Type B pancreatic cell (in vitro differentiated cells): ENCODE data around the gene PSMB8. TPM values are rescaled to one million over a fixed set of nuclear protein-coding genes. Genes with fewer than 3 reads are reported as not detected.

Experiments
- DNase-seq: peaks from one replicate; pipeline ENCODE4 v3.0.0; 2021; ENCODE audit warnings: mixed read lengths; ENCODE audit not compliant: unreplicated experiment; ENCODE audit errors: extremely low spot score
- H3K27ac Mint-ChIP-seq: 2 replicates; pipeline ENCODE4 v1.8.0; 2021; ENCODE audit warnings: mild to moderate bottlenecking, mixed read lengths
- H3K27me3 Mint-ChIP-seq: 2 replicates; pipeline ENCODE4 v1.8.0; 2021; ENCODE audit warnings: mixed read lengths
- H3K36me3 Mint-ChIP-seq: 2 replicates; pipeline ENCODE4 v1.8.0; 2021; ENCODE audit warnings: mixed read lengths
- H3K4me1 Mint-ChIP-seq: one replicate; pipeline ENCODE4 v1.8.0; 2021; ENCODE audit warnings: mixed read lengths; ENCODE audit not compliant: unreplicated experiment
- H3K4me3 Mint-ChIP-seq: 2 replicates; pipeline ENCODE4 v1.8.0; 2021; ENCODE audit warnings: mild to moderate bottlenecking, mixed read lengths
- H3K9me3 Mint-ChIP-seq: 2 replicates; pipeline ENCODE4 v1.8.0; 2021; ENCODE audit warnings: mixed read lengths
- CTCF ChIP-seq: fragments of 200-600 bp; sonication (generic); conservative IDR thresholded peaks from 2 replicates; pipeline ENCODE4 v1.5.0; 2021; ENCODE audit warnings: antibody characterized with exemption, mild to moderate bottlenecking
- total RNA-seq: library from RNA; stranded (reverse); gene quantifications from 2 replicates; pipeline ENCODE4 v1.2.1, GENCODE V29; 2021; ENCODE audit warnings: low replicate concordance

The PSMB8 gene
- total RNA-seq, 1 donor from 2014 or later, result 17.3 TPM

GRCh38 chr6:32862725-32863124 is 18.9 kb upstream of the PSMB8 start:
- Mint-ChIP-seq H3K4me3 (no peak overlapping the region), H3K9me3 (no peaks in the 10 kb centered on the region), H3K36me3 (no peaks in the 10 kb centered on the region), H3K4me1 (no peaks in the 10 kb centered on the region), H3K27me3 (peaks cover 62% of the 10 kb centered on the region), H3K27ac (no peak overlapping the region)
- DNase-seq, result no peak
- no peak for TF ChIP-seq CTCF

- Mint-ChIP-seq H3K36me3 (no peaks in the 10 kb centered on the region), H3K27ac (peak overlapping the region; percentile 87), H3K4me3 (no peak overlapping the region), H3K9me3 (no peaks in the 10 kb centered on the region), H3K4me1 (no peaks in the 10 kb centered on the region), H3K27me3 (peaks cover 63% of the 10 kb centered on the region)
- no peak for TF ChIP-seq CTCF
- DNase-seq, result no peak
These were observed 16.8 kb upstream of the PSMB8 start for GRCh38 chr6:32860674-32861073.

- H3K27me3 Mint-ChIP-seq, result peaks cover 76% of the 10 kb centered on the region
- no peak overlapping the region for H3K27ac Mint-ChIP-seq
- no peaks in the 10 kb centered on the region for H3K36me3 Mint-ChIP-seq
- no peak for DNase-seq
- no peak for TF ChIP-seq CTCF
- H3K4me3 Mint-ChIP-seq, result no peak overlapping the region
- no peaks in the 10 kb centered on the region for H3K4me1 Mint-ChIP-seq
- no peaks in the 10 kb centered on the region for H3K9me3 Mint-ChIP-seq
These were observed 14.3 kb upstream of the PSMB8 start for GRCh38 chr6:32858194-32858593.

GRCh38 chr6:32857156-32857891 is 13.5 kb upstream of the PSMB8 start:
- Mint-ChIP-seq H3K36me3 (no peaks in the 10 kb centered on the region), H3K4me3 (no peak overlapping the region), H3K4me1 (no peaks in the 10 kb centered on the region), H3K27ac (no peak overlapping the region), H3K9me3 (no peaks in the 10 kb centered on the region), H3K27me3 (peaks cover 80% of the 10 kb centered on the region)
- DNase-seq, result no peak
- no peak for TF ChIP-seq CTCF

GRCh38 chr6:32855467-32856174 is 11.8 kb upstream of the PSMB8 start:
- H3K36me3 Mint-ChIP-seq, result no peaks in the 10 kb centered on the region
- H3K27ac Mint-ChIP-seq, result peak overlapping the region; percentile 24
- no peak for DNase-seq
- H3K9me3 Mint-ChIP-seq, result no peaks in the 10 kb centered on the region
- TF ChIP-seq CTCF, result no peak
- H3K4me1 Mint-ChIP-seq, result no peaks in the 10 kb centered on the region
- H3K4me3 Mint-ChIP-seq, result peak overlapping the region; percentile 98
- peaks cover 90% of the 10 kb centered on the region for H3K27me3 Mint-ChIP-seq
